CD4-positive, alpha-beta T cell treated with Interleukin-17A for 4 hours (primary cell): ENCODE data around the gene MMEL1.
"Not testable (repeated sequence)": the region's sequence is repeated elsewhere in the genome, so short reads cannot be mapped to it uniquely, and the experiment has no call there.

Experiments
- DNase-seq: peaks from one replicate; pipeline ENCODE4 v3.0.0-alpha.2; 2020; ENCODE audit warnings: mixed read lengths

MMEL1 gene

GRCh38 chr1:2556277-2556677, 76.5 kb downstream of the MMEL1 start, which contains the start of gene TNFRSF14:
Gene TNFRSF14 (plus strand): TSS chr1:2556371. CDS start chr1:2556665, 294 bp downstream.
- peak; percentile 76 for DNase-seq

DNA sequence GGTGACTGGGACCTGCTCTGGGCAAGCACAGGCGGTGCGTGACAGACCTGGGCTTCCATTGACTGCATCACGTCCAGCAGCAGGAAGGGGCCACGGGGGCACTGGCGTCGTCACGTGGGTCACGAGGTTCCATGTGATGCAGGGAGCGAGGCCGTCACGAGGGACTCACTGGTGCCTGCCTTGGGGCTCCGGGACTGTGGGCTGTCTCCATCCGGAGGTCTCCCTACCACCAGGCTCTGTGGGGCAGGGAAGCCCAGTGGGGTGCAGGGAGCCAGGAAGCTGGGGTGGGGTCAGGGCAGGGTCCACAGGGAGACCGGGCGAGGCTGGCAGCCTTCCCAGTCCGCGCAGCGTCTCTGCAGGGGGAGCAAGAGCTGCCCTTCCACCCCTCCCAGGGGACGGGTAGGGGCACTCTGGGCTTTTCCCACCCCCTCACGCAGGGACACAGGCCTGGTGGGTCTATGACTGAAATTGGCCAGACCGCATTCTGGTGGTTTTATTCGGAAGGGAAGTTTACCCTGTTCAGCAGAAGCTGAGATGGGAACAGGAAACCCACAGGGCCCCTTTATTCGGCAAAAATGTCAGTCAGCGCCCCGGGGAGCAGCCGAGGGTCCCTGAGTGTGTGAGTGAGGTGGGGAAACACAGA, 77.1 kb downstream of the MMEL1 start:
- peak; percentile 76 for DNase-seq

- peak; percentile 78 for DNase-seq
These were observed 78.0 kb downstream of the MMEL1 start for GRCh38 chr1:2554621-2555387.

GRCh38 chr1:2553871-2554620, 78.8 kb downstream of the MMEL1 start:
- DNase-seq, result no peak

DNA sequence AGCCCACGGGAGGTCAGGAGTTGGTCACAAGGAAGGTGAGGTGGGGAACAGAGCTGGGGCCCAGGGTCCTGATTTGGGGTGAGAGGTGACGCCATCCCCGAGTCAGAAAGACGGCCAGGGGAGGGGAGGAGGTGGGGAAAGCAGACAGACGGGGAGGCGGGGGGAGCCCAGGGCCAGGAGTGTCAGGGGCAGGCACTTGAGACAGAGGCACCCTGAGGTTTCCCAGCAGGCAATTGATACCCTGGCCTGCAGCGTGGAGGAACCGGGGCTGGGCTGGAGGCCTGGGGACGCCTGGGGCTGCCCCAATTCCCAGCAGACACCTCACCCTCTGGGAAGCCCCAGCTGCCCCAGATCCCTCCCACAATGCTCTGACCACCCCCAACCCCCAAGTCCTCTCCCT, 79.7 kb downstream of the MMEL1 start:
- DNase-seq, result not testable (repeated sequence)

DNA sequence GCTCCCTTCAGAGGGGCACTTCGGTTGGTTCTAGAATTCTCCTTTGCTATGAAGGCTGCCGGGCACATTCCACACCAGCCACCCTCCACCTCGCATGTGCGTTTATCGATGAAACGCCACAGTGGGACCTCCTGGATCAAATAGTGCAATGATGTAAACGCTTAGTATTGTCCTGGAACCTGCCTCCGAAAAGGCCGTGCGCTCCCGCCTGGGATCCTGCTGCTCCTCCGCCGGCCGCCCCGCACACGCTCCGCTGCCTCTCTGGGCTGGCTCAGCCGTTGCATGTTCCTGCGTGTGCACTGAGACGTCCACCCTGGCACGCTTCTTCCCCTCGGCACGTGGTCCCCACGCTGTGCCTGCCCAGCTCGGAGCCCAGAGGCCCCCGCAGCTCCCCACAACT, 80.6 kb downstream of the MMEL1 start:
- DNase-seq, result no peak

DNA sequence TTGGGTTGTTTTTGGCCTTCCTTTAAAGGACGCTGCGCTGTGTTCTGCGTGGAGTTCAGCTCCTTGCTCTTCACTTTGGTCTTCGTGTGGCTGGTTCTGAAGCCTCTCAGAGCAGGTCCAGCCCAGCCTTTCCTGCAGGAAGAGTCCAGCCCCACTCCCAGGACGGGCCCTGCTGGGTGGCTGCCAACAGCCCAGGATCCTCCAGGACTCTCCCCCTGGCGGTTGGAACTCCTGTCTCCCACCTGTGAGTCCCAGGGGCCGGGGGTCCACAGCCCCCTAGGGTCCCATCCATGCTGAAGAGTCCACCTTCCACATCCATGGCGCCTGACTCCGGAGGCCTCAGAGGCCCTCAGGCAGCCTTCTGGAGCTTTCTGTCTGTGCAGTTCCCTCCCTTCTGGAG, 81.3 kb downstream of the MMEL1 start:
- not testable (repeated sequence) for DNase-seq

- not testable (repeated sequence) for DNase-seq
These were observed 82.4 kb downstream of the MMEL1 start for GRCh38 chr1:2550309-2550861.

- not testable (repeated sequence) for DNase-seq
These were observed 83.3 kb downstream of the MMEL1 start for GRCh38 chr1:2549367-2550029.

DNA sequence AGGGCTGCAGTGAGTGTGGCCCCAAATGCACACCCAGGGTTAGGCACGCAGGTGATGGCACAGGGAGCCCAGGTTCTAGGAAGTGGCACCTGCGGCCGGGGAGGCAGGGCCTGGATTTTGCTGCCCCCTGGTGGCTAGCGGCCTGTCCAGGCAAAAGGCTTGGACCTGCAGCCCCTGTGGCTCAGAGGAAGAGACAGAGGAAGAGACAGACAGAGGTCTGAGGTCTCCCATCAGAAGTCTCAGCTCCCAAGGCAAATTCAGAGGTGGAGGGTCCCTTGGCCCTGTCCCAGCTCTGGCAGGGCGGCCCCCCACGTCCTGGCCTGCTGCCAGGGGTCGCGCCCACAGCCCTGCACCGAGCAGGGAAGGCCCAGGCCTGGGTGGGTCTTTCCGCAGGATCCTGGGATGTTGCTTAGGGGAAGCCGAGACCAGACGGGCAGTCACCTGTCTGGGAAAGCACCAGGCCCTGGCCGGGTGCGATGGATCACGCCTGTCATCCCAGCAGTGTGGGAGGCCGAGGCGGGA, 84.7 kb downstream of the MMEL1 start:
- peak; percentile 92 for DNase-seq

GRCh38 chr1:2547210-2548067, 85.4 kb downstream of the MMEL1 start:
- peak; percentile 59 for DNase-seq

DNA sequence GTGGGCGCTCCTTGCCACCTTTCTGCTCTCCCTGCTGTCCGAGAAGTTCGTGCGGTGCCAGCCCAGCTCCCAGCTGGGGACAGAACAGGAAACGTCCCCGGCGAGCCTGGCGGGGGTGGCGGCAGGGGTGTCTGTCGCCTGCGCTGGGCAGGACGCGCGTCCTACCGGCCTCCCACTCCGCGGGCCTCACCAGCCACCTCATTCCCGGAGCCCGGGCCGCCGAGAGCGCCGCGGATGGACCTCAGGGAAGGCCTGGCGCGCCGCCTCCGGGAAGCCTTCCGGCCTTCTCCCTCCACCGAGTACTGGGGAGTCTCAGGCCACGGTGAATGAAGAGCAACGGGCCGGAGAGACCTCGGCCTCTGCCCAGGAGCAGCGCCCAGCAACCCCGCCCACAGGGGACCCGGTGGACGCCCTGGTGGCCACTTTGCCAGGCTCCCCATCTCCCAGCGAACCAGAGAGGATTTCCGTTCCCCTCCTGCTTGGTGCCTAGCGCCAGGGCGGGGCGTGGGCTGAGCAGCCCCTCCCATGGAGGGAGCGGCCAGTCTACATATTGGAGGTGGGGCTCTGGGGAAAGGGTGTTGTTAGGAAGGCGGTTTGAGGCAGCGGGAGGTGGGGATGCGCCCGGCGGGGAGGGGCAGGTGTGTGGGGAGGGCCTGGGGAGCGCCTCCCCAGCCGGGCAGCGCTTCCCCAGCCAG, 86.2 kb downstream of the MMEL1 start:
- peak; percentile 90 for DNase-seq

- DNase-seq, result peak; percentile 96
These were observed 86.9 kb downstream of the MMEL1 start for GRCh38 chr1:2545754-2546514.

GRCh38 chr1:2544875-2545640, 87.8 kb downstream of the MMEL1 start:
- DNase-seq, result no peak

DNA sequence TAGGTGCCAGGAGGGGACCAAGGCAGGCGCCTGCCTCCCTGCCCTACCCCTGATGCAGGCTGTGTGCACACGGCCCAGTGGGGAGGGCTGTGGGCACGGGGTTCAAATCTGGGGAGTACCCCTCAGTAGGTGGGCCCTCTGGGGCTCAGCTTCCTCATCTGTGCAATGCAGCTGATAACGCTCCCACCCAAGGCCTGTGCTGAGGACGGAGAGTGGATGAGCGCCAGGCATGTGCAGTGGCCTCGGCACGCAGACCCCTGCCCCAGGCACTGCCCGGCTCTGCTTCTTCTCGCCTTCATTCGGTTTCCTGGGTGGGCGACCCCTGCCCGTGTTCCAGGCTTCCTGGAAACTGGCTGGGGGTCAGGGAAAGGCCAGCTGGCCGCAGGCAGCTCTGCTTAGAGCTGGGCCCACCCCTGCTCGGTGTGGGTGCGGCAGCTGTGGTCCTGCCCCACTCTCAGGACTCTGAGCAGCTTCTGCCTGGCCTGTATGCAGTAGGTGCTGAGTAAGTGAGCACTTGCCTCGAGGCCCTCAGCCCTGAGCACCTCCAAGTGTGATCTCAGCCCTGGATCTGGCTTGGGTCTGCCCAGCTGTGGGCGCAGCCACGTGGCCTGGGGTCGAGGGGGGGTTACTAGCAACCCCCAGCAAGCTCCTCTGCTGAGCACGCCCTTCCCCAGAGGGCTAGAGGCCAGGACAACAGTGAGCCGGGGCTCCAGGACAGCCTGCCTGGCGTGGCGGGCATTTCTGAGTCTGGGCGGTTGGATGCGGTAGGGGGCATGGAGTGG, 88.5 kb downstream of the MMEL1 start:
- DNase-seq, result no peak

DNA sequence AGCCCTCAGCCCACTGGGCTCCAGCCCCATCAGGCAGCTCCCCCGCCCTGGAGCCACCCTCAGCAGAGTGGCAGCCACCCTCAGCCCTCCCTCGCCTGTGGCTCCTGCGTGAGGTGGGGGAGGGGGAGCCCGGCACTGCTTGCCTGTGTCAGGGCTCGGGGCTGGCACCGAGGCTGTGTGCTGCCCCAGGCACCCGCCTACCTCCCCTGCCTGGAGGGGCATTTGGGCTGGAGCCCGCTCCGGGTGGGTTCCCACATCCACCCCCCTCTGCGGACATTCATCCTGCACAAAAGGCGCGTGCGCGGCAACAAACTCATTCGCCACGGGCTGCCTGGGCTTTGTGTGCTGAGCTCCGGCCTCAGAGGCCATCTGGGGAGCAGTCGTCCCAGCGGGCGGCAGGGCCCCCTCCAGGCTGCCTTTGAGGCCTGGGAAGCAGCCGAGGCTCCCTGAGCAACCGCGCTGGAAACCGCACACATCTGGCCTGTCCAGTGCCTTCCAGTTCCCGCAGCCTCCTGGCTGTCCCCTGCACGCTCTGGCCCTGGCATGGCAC, 89.2 kb downstream of the MMEL1 start:
- DNase-seq, result peak; percentile 70

GRCh38 chr1:2542246-2542915, 90.4 kb downstream of the MMEL1 start:
- no peak for DNase-seq
